Neural crest cell (in vitro differentiated cells): ENCODE data around the gene PCIF1. TPM values are rescaled to one million over a fixed set of nuclear protein-coding genes. Genes with fewer than 3 reads are reported as not detected.

ENCODE experiments used
- DNase-seq: peaks from one replicate; pipeline ENCODE4 v3.0.0; 2021; ENCODE audit warnings: low read depth, mixed read lengths, low spot score
- H3K27ac Mint-ChIP-seq: one replicate; pipeline ENCODE4 v1.8.0; 2021; ENCODE audit warnings: mild to moderate bottlenecking, mixed read lengths; ENCODE audit not compliant: unreplicated experiment
- H3K27me3 Mint-ChIP-seq: 2 replicates; pipeline ENCODE4 v1.8.0; 2021; ENCODE audit warnings: low read depth, mild to moderate bottlenecking, mixed read lengths
- H3K36me3 Mint-ChIP-seq: 2 replicates; pipeline ENCODE4 v1.8.0; 2021; ENCODE audit warnings: low read depth, mild to moderate bottlenecking, mixed read lengths
- H3K4me1 Mint-ChIP-seq: 2 replicates; pipeline ENCODE4 v1.8.0; 2021; ENCODE audit warnings: mixed read lengths
- H3K4me3 Mint-ChIP-seq: one replicate; pipeline ENCODE4 v1.8.0; 2021; ENCODE audit warnings: mild to moderate bottlenecking, mixed read lengths
- H3K9me3 Mint-ChIP-seq: 2 replicates; pipeline ENCODE4 v1.8.0; 2021; ENCODE audit warnings: mixed read lengths
- total RNA-seq: library from RNA; stranded (reverse); gene quantifications from 2 replicates; pipeline ENCODE4 v1.2.1, GENCODE V29; 2021
- TF ChIP-seq, protein P1 (sequence below): fragments of 200-600 bp; sonication (generic); conservative IDR thresholded peaks from 2 replicates; pipeline ENCODE4 v1.5.0; 2021; ENCODE audit warnings: antibody characterized with exemption, mild to moderate bottlenecking

The PCIF1 gene
- total RNA-seq, 1 donor from 2014 or later = 36.5 TPM

- TF ChIP-seq, protein P1, sequence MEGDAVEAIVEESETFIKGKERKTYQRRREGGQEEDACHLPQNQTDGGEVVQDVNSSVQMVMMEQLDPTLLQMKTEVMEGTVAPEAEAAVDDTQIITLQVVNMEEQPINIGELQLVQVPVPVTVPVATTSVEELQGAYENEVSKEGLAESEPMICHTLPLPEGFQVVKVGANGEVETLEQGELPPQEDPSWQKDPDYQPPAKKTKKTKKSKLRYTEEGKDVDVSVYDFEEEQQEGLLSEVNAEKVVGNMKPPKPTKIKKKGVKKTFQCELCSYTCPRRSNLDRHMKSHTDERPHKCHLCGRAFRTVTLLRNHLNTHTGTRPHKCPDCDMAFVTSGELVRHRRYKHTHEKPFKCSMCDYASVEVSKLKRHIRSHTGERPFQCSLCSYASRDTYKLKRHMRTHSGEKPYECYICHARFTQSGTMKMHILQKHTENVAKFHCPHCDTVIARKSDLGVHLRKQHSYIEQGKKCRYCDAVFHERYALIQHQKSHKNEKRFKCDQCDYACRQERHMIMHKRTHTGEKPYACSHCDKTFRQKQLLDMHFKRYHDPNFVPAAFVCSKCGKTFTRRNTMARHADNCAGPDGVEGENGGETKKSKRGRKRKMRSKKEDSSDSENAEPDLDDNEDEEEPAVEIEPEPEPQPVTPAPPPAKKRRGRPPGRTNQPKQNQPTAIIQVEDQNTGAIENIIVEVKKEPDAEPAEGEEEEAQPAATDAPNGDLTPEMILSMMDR = no peak
- Mint-ChIP-seq H3K27ac (no peak overlapping the region), H3K27me3 (peaks cover 42% of the 10 kb centered on the region), H3K4me3 (no peak overlapping the region), H3K4me1 (peaks cover 7% of the 10 kb centered on the region), H3K36me3 (no peaks in the 10 kb centered on the region), H3K9me3 (no peaks in the 10 kb centered on the region)
- DNase-seq = no peak
Observed at GRCh38 chr20:45975686-45976085, 41.2 kb downstream of the PCIF1 start.

- DNase-seq = no peak
- peaks cover 5% of the 10 kb centered on the region for H3K4me1 Mint-ChIP-seq
- H3K27me3 Mint-ChIP-seq = peaks cover 42% of the 10 kb centered on the region
- H3K9me3 Mint-ChIP-seq = no peaks in the 10 kb centered on the region
- H3K4me3 Mint-ChIP-seq = no peak overlapping the region
- TF ChIP-seq, protein P1 = no peak
- no peak overlapping the region for H3K27ac Mint-ChIP-seq
- no peaks in the 10 kb centered on the region for H3K36me3 Mint-ChIP-seq
Observed at GRCh38 chr20:45976086-45976485, 41.6 kb downstream of the PCIF1 start.

DNA sequence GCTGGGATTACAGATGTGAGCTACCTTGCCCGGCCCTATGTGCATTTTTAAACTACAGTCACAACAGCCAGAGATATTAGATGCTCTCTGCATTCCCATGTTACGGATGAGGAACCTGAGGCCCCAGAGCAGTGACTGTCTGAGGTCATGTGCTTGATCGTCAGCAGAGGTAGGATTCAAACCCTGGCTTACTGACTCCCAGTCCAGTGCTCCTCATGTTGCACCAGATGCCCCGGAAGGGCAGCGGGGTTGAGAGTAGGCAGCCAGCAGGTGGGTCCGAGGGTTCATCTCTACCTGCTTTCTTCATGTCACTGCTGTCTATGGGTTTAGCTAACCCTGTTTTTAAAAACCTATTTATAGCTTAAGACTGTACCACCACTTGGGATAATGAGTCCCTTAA is 46.8 kb downstream of the PCIF1 start:
- Mint-ChIP-seq H3K4me1 (no peaks in the 10 kb centered on the region), H3K36me3 (no peaks in the 10 kb centered on the region), H3K27ac (no peak overlapping the region), H3K27me3 (peaks cover 44% of the 10 kb centered on the region), H3K4me3 (no peak overlapping the region), H3K9me3 (no peaks in the 10 kb centered on the region)
- TF ChIP-seq, protein P1 = no peak
- no peak for DNase-seq

GRCh38 chr20:45983279-45983743 is 48.8 kb downstream of the PCIF1 start:
- Mint-ChIP-seq H3K4me1 (no peaks in the 10 kb centered on the region), H3K27me3 (peaks cover 32% of the 10 kb centered on the region), H3K9me3 (no peaks in the 10 kb centered on the region), H3K36me3 (no peaks in the 10 kb centered on the region), H3K4me3 (no peak overlapping the region), H3K27ac (no peak overlapping the region)
- no peak for DNase-seq
- TF ChIP-seq, protein P1 = no peak

DNA sequence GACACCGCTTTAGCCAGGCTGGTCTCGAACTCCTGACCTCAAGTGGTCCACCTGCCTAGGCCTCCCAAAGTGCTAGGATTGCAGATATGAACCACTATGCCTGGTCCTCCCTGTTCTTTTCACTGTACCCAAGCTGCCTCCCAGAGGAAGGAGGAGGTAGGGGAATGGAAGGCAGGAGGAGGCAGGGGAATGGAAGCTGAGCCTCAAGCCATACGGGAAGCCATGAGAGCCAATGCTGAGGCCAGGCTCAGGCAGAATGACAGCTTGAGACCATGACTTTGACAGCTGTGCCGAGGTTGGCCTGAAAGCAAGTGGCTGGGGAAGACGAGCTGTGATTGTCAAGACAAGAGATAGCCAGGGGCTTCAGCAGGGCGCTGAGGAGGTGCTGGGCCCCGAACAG is 51.1 kb downstream of the PCIF1 start:
- TF ChIP-seq, protein P1 = no peak
- DNase-seq = no peak
- H3K9me3 Mint-ChIP-seq = no peaks in the 10 kb centered on the region
- no peak overlapping the region for H3K27ac Mint-ChIP-seq
- H3K27me3 Mint-ChIP-seq = peaks cover 32% of the 10 kb centered on the region
- H3K4me3 Mint-ChIP-seq = no peak overlapping the region
- no peaks in the 10 kb centered on the region for H3K36me3 Mint-ChIP-seq
- no peaks in the 10 kb centered on the region for H3K4me1 Mint-ChIP-seq
